Measurements from ENCODE around the gene C4orf36. TPM values are rescaled to one million over a fixed set of nuclear protein-coding genes. Genes with fewer than 3 reads are reported as not detected.

The C4orf36 gene
- total RNA-seq, 1 donor from 2014 or later: not detected

GRCh38 chr4:86833615-86834014 lies 58.6 kb downstream of the C4orf36 start:
- Histone ChIP-seq H3K9ac (ENCODE audit: low read length) (no peak overlapping the region), H3K4me3 (ENCODE audit: insufficient read depth, low read depth, low read length) (no peak overlapping the region), H3K79me2 (ENCODE audit: insufficient read depth, low read length) (no peaks in the 10 kb centered on the region), H2AFZ (ENCODE audit: low read depth, low read length) (no peak overlapping the region), H3K4me1 (ENCODE audit: insufficient read depth, low read length) (peaks cover 11% of the 10 kb centered on the region), H3K36me3 (ENCODE audit: insufficient read depth, low read length) (no peaks in the 10 kb centered on the region), H3K9me3 (ENCODE audit: insufficient read depth, low read depth, low read length) (no peaks in the 10 kb centered on the region), H3K4me2 (ENCODE audit: low read length) (no peak overlapping the region), H3K27me3 (ENCODE audit: insufficient read depth, low read length) (no peaks in the 10 kb centered on the region), H3K27ac (ENCODE audit: low read depth, low read length) (no peak overlapping the region), H4K20me1 (ENCODE audit: insufficient read depth, low read length) (no peaks in the 10 kb centered on the region)
- H3K27ac Mint-ChIP-seq (ENCODE audit: unreplicated experiment): no peak overlapping the region
- TF ChIP-seq EZH2 (IDR thresholded peaks at IDR 0.05; ENCODE audit: insufficient read depth, low read length) (no peak), CTCF (IDR thresholded peaks at IDR 0.05; ENCODE audit: insufficient read depth, low read depth, low read length) (no peak)
- no peak for DNase-seq (ENCODE audit: low read depth)
- peaks cover 14% of the 10 kb centered on the region for H3K4me1 Mint-ChIP-seq (ENCODE audit: low read depth, unreplicated experiment)
- H3K27me3 Mint-ChIP-seq (ENCODE audit: low read depth, unreplicated experiment): peaks cover 4% of the 10 kb centered on the region
- no peak for FAIRE-seq
- H3K4me3 Mint-ChIP-seq (ENCODE audit: unreplicated experiment): no peak overlapping the region
- H3K36me3 Mint-ChIP-seq (ENCODE audit: low read depth, unreplicated experiment): no peaks in the 10 kb centered on the region
- peaks cover 4% of the 10 kb centered on the region for H3K9me3 Mint-ChIP-seq (ENCODE audit: unreplicated experiment)

GRCh38 chr4:86831262-86832130 lies 60.7 kb downstream of the C4orf36 start:
- Histone ChIP-seq H3K79me2 (ENCODE audit: insufficient read depth, low read length) (no peaks in the 10 kb centered on the region), H3K9ac (ENCODE audit: low read length) (no peak overlapping the region), H3K27ac (ENCODE audit: low read depth, low read length) (peak overlapping the region; percentile 52), H3K4me3 (ENCODE audit: insufficient read depth, low read depth, low read length) (no peak overlapping the region), H3K27me3 (ENCODE audit: insufficient read depth, low read length) (no peaks in the 10 kb centered on the region), H3K36me3 (ENCODE audit: insufficient read depth, low read length) (no peaks in the 10 kb centered on the region), H3K4me2 (ENCODE audit: low read length) (peak overlapping the region; percentile 66), H2AFZ (ENCODE audit: low read depth, low read length) (peak overlapping the region; percentile 48), H3K4me1 (ENCODE audit: insufficient read depth, low read length) (peaks cover 11% of the 10 kb centered on the region), H4K20me1 (ENCODE audit: insufficient read depth, low read length) (no peaks in the 10 kb centered on the region), H3K9me3 (ENCODE audit: insufficient read depth, low read depth, low read length) (no peaks in the 10 kb centered on the region)
- peaks cover 5% of the 10 kb centered on the region for H3K9me3 Mint-ChIP-seq (ENCODE audit: unreplicated experiment)
- H3K27me3 Mint-ChIP-seq (ENCODE audit: low read depth, unreplicated experiment): peaks cover 4% of the 10 kb centered on the region
- H3K4me3 Mint-ChIP-seq (ENCODE audit: unreplicated experiment): no peak overlapping the region
- peaks cover 14% of the 10 kb centered on the region for H3K4me1 Mint-ChIP-seq (ENCODE audit: low read depth, unreplicated experiment)
- DNase-seq (ENCODE audit: low read depth) (peak; percentile 94), FAIRE-seq (peak; percentile 84)
- H3K27ac Mint-ChIP-seq (ENCODE audit: unreplicated experiment): peak overlapping the region; percentile 96
- no peak for TF ChIP-seq CTCF (IDR thresholded peaks at IDR 0.05; ENCODE audit: insufficient read depth, low read depth, low read length)
- no peak for TF ChIP-seq EZH2 (IDR thresholded peaks at IDR 0.05; ENCODE audit: insufficient read depth, low read length)
- no peaks in the 10 kb centered on the region for H3K36me3 Mint-ChIP-seq (ENCODE audit: low read depth, unreplicated experiment)

Other genes starting within 250 kb of the C4orf36 start
- 0.26 TPM in 1 of 2 replicates, not detected in the other for gene SLC10A6, start 43.0 kb downstream of the C4orf36 start, total RNA-seq
- 55.3 and 58.2 TPM in 2 replicates for gene AFF1, start 42.6 kb upstream of the C4orf36 start, total RNA-seq

All from astrocyte (in vitro differentiated cells and primary cell).